H1 (cell line): ENCODE measurements around the gene GMCL1. TPM values are rescaled to one million over a fixed set of nuclear protein-coding genes. Genes with fewer than 3 reads are reported as not detected.

ENCODE experiments used
- CTCF ChIA-PET: fragments of 300-600 bp; sonication (Branson Sonifier 250); formaldehyde crosslinking; loops from one replicate; lab custom pipeline; 2021; ENCODE audit not compliant: partially characterized antibody; lab: Charles Lee
- POLR2A ChIA-PET: fragments of 300-600 bp; sonication (Branson Sonifier 250); formaldehyde crosslinking; loops from one replicate; lab custom pipeline; 2021; ENCODE audit warnings: inconsistent platforms; ENCODE audit not compliant: partially characterized antibody; lab: Charles Lee
- DNase-seq, 2 experiments: peaks; one replicate each; pipeline versions ENCODE4 v3.0.0 to v3.0.0-alpha.2; 2010 to 2022; ENCODE audit warnings: low spot score in 2 of 2, low read depth in 1 of 2, mixed read lengths in 1 of 2
- FAIRE-seq: peaks from 2 replicates; lab custom pipeline; 2011; peaks lifted over from hg19 to GRCh38; lab: Jason Lieb, UNC
- H2AFZ ChIP-seq: 2 replicates; pipeline ENCODE4 v1.8.1; 2012; ENCODE audit warnings: low read length, inconsistent platforms
- H2AK5ac ChIP-seq: 2 replicates; pipeline ENCODE4 v1.6.1; 2013; ENCODE audit warnings: low read depth, low read length
- H2BK120ac ChIP-seq: replicated peaks from 2 replicates; pipeline ENCODE3; 2013; ENCODE audit warnings: low read depth, low read length, inconsistent platforms
- H2BK12ac ChIP-seq: 2 replicates; pipeline ENCODE4 v1.6.1; 2013; ENCODE audit warnings: low read depth, low read length
- H2BK15ac ChIP-seq: 2 replicates; pipeline ENCODE4 v1.6.1; 2013; ENCODE audit warnings: low read length
- H2BK20ac ChIP-seq: 2 replicates; pipeline ENCODE4 v1.6.1; 2013; ENCODE audit warnings: low read length
- H2BK5ac ChIP-seq: 2 replicates; pipeline ENCODE4 v1.6.1; 2013; ENCODE audit warnings: low read depth, low read length
- H3K14ac ChIP-seq: 2 replicates; pipeline ENCODE4 v1.6.1; 2013; ENCODE audit warnings: inconsistent platforms; ENCODE audit not compliant: insufficient read length
- H3K18ac ChIP-seq: 2 replicates; pipeline ENCODE4 v1.6.1; 2013; ENCODE audit warnings: low read length; ENCODE audit errors: extremely low read depth
- H3K23ac ChIP-seq: 2 replicates; pipeline ENCODE4 v1.6.1; 2013; ENCODE audit warnings: inconsistent platforms; ENCODE audit not compliant: insufficient read length
- H3K23me2 ChIP-seq: 2 replicates; pipeline ENCODE4 v1.6.1; 2013; ENCODE audit warnings: low read depth, low read length
- H3K27ac ChIP-seq: 2 replicates; pipeline ENCODE4 v1.6.1; 2011; ENCODE audit warnings: low read depth, low read length, inconsistent platforms
- H3K27me3 ChIP-seq, 4 experiments: replicated peaks in 1 of 4; 1 replicate in 1 of 4; 2 replicates in 3 of 4; pipeline versions ENCODE4 v1.6.1 to v1.8.1; 2011 to 2013; ENCODE audit warnings: low read length in 3 of 4, mild to moderate bottlenecking in 3 of 4, inconsistent platforms in 2 of 4, mixed read lengths in 2 of 4, moderate library complexity in 1 of 4; ENCODE audit not compliant: control insufficient read depth in 3 of 4, insufficient read depth in 3 of 4; ENCODE audit errors: extremely low read depth in 1 of 4
- H3K36me3 ChIP-seq, 4 experiments: 2 replicates each; pipeline versions ENCODE4 v1.6.1 to v1.8.1; 2011 to 2013; ENCODE audit warnings: mild to moderate bottlenecking in 4 of 4, low read length in 3 of 4, moderate library complexity in 2 of 4, control low read depth in 1 of 4, inconsistent platforms in 1 of 4; ENCODE audit not compliant: insufficient read depth in 4 of 4, control insufficient read depth in 2 of 4
- H3K4ac ChIP-seq: replicated peaks from 2 replicates; pipeline ENCODE3; 2013; ENCODE audit warnings: low read length, low read depth, mixed read lengths, inconsistent platforms; ENCODE audit not compliant: insufficient read length
- H3K4me1 ChIP-seq, 4 experiments: replicated peaks in 1 of 4; 1 replicate in 1 of 4; 2 replicates in 3 of 4; pipeline versions ENCODE4 v1.6.1 to v1.8.1; 2011 to 2013; ENCODE audit warnings: low read length in 3 of 4, inconsistent platforms in 2 of 4, mixed read lengths in 1 of 4; ENCODE audit not compliant: insufficient read depth in 4 of 4, control insufficient read depth in 3 of 4
- H3K4me2 ChIP-seq, 2 experiments: 2 replicates each; pipeline versions ENCODE4 v1.6.1 to v1.8.1; 2011 to 2013; ENCODE audit warnings: low read depth in 2 of 2, low read length in 2 of 2, control low read depth in 1 of 2, inconsistent platforms in 1 of 2, mild to moderate bottlenecking in 1 of 2; ENCODE audit not compliant: insufficient read depth in 1 of 2
- H3K4me3 ChIP-seq, 4 experiments: fragments of 200-600, 300-600 bp in 1 of 4; sonication (generic), shearing (Covaris generic), sonication (Bioruptor Twin) in 1 of 4; 2 replicates each; pipeline versions ENCODE4 v1.5.1 to v1.8.1; 2011 to 2016; ENCODE audit warnings: low read length in 4 of 4, low read depth in 3 of 4, control low read depth in 2 of 4, inconsistent platforms in 2 of 4, mild to moderate bottlenecking in 2 of 4, mixed read lengths in 1 of 4, moderate library complexity in 1 of 4; ENCODE audit not compliant: insufficient read depth in 2 of 4; ENCODE audit errors: extremely low read depth in 1 of 4
- H3K56ac ChIP-seq: replicated peaks from 2 replicates; pipeline ENCODE3; 2013; ENCODE audit warnings: low read depth, mild to moderate bottlenecking, mixed read lengths, low read length, inconsistent platforms; ENCODE audit not compliant: insufficient read length
- H3K79me1 ChIP-seq: 2 replicates; pipeline ENCODE4 v1.6.1; 2013; ENCODE audit warnings: low read depth, low read length, control low read depth
- H3K79me2 ChIP-seq, 2 experiments: 2 replicates each; pipeline versions ENCODE4 v1.6.1 to v1.8.1; 2012 to 2013; ENCODE audit warnings: low read length in 2 of 2, mild to moderate bottlenecking in 2 of 2, inconsistent platforms in 1 of 2; ENCODE audit not compliant: insufficient read depth in 2 of 2, control insufficient read depth in 1 of 2
- H3K9ac ChIP-seq, 4 experiments: replicated peaks in 1 of 4; 1 replicate in 1 of 4; 2 replicates in 3 of 4; pipeline versions ENCODE4 v1.6.1 to v1.8.1; 2011 to 2013; ENCODE audit warnings: low read depth in 3 of 4, low read length in 3 of 4, control low read depth in 2 of 4, mild to moderate bottlenecking in 2 of 4, moderate library complexity in 2 of 4, inconsistent platforms in 1 of 4; ENCODE audit errors: extremely low read depth in 1 of 4
- H3K9me3 ChIP-seq, 2 experiments: 2 replicates each; pipeline versions ENCODE4 v1.6.1 to v1.8.1; 2012 to 2013; ENCODE audit warnings: mild to moderate bottlenecking in 2 of 2, moderate library complexity in 2 of 2, control low read depth in 1 of 2, inconsistent platforms in 1 of 2, low read depth in 1 of 2, low read length in 1 of 2, mixed read lengths in 1 of 2; ENCODE audit not compliant: insufficient read depth in 2 of 2
- H4K20me1 ChIP-seq, 2 experiments: replicated peaks in 1 of 2; 2 replicates each; pipeline versions ENCODE3 to v1.8.1; 2011 to 2013; ENCODE audit warnings: inconsistent platforms in 2 of 2, low read length in 2 of 2, mild to moderate bottlenecking in 1 of 2; ENCODE audit not compliant: insufficient read depth in 2 of 2, control insufficient read depth in 1 of 2
- H4K5ac ChIP-seq: 2 replicates; pipeline ENCODE4 v1.6.1; 2013; ENCODE audit warnings: low read length, low read depth, mixed read lengths, inconsistent platforms; ENCODE audit not compliant: insufficient read length
- H4K8ac ChIP-seq: 2 replicates; pipeline ENCODE4 v1.8.0; 2013; ENCODE audit warnings: mild to moderate bottlenecking, moderate library complexity, low read length, inconsistent platforms; ENCODE audit not compliant: insufficient read depth; ENCODE audit errors: extremely low read depth
- H4K91ac ChIP-seq: replicated peaks from 2 replicates; pipeline ENCODE3; 2013; ENCODE audit warnings: low read length, mixed read lengths, inconsistent platforms; ENCODE audit not compliant: insufficient read length
- CTCF ChIP-seq, 3 experiments: IDR thresholded peaks; 1 replicate in 2 of 3; 2 replicates in 1 of 3; pipeline versions ENCODE4 v1.5.1 to v1.6.1; 2011; ENCODE audit warnings: low read length in 3 of 3, mild to moderate bottlenecking in 3 of 3, inconsistent platforms in 2 of 3, low read depth in 1 of 3, moderate library complexity in 1 of 3; ENCODE audit not compliant: insufficient read depth in 1 of 3; ENCODE audit errors: control extremely low read depth in 1 of 3
- POLR2A ChIP-seq, 2 experiments: IDR thresholded peaks; 1 replicate in 1 of 2; 2 replicates in 1 of 2; pipeline ENCODE4 v1.6.1; 2011; ENCODE audit warnings: low read depth in 2 of 2, low read length in 2 of 2, mild to moderate bottlenecking in 2 of 2; ENCODE audit errors: control extremely low read depth in 1 of 2
- YY1 ChIP-seq: IDR thresholded peaks from 2 replicates; pipeline ENCODE4 v1.6.1; 2011; ENCODE audit warnings: low read depth, mild to moderate bottlenecking, low read length
- WGBS, 2 experiments: shearing (Covaris generic) in 1 of 2; methylation state at CpG; one replicate each; pipeline versions ENCODE4 v1.1.6 to v1.1.7; 2013 to 2015; ENCODE audit warnings: low lambda C conversion rate in 2 of 2, mixed read lengths in 2 of 2, inconsistent platforms in 1 of 2, low coverage in 1 of 2, missing lambda C conversion rate in 1 of 2; ENCODE audit not compliant: insufficient replicate concordance in 2 of 2, insufficient coverage in 1 of 2, insufficient read length in 1 of 2; ENCODE audit errors: extremely low coverage in 1 of 2, missing lambda C conversion rate in 1 of 2; 5-methylcytosine and 5-hydroxymethylcytosine counted together
- polyA plus RNA-seq, 7 experiments: library from polyadenylated mRNA; depleted of rRNA in 3 of 7; stranded (reverse) in 5 of 7; unstranded in 2 of 7; fragments of >200 nt in 5 of 7; fragments of 200-250 nt in 2 of 7; gene quantifications; 1 replicate in 5 of 7; 2 replicates in 1 of 7; 4 replicates in 1 of 7; pipeline versions ENCODE4 v1.2.1 to v1.2.3, GENCODE V29; 2011 to 2013; ENCODE audit warnings: missing spikeins in 2 of 7, mixed read lengths in 2 of 7
- total RNA-seq: library from RNA; stranded (reverse); fragmentation: NEBNext Ultra II Directional; extraction: Animal tissue kit (Norgen Biotek cat#: 25700); gene quantifications from 2 replicates; pipeline ENCODE4 v1.2.1, GENCODE V29; 2021

GMCL1 gene
- total and polyA plus RNA-seq, 2 of the 8 experiments (the other 6 are each of a cell fraction or from before 2014, with no cell fraction given), result 6.5 to 21.9 TPM

DNA sequence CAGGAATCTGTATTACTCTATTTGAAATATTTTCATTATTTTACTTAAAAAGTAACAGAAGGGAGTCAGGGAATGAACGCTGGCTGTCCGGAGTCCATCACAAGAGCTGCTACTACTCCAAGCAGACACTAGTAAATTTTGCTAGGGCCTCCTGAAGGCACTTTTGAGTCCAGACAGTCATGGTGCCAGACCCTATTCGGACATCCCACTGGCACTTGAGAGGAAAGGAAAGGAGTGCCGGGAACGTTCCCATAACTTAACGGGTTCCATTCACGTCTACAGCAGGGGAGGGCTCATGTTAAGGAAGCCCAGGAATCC lies 563 bp upstream of the GMCL1 start:
- Histone ChIP-seq H3K9me3 (no peaks in the 10 kb centered on the region), H3K14ac (no peak overlapping the region), H3K4me3 (peak overlapping the region; percentile 70 to 77 (median 72)), H2BK5ac (peak overlapping the region; percentile 74), H2AFZ (peak overlapping the region; percentile 93), H2AK5ac (no peak overlapping the region), H3K27ac (peak overlapping the region; percentile 89), H3K9ac (peak overlapping the region; percentile 38 to 86 (median 78)), H3K27me3 (no peaks in the 10 kb centered on the region), H2BK120ac (no peak overlapping the region), H3K79me2 (peaks cover 3 to 42% of the 10 kb centered on the region in 2 experiments; a peak in 3 of 4 replicates), H3K18ac (peak overlapping the region; percentile 76), H3K56ac (peak overlapping the region; percentile 33), H4K8ac (peak overlapping the region; percentile 93; the same call in 1 of the 2 replicates), H2BK15ac (0 out of 2 replicates have a peak overlapping the region, but pooled peaks have one; percentile 12), H4K20me1 (no peaks in the 10 kb centered on the region), H2BK20ac (no peak overlapping the region), H3K4me2 (peak overlapping the region; percentile 85 to 89), H3K4me1 (peaks cover 0 to 5% (median 4%) of the 10 kb centered on the region in 4 experiments; a peak in 3 of 7 replicates), H4K91ac (peak overlapping the region; percentile 62), H3K79me1 (peaks cover 5% of the 10 kb centered on the region), H3K36me3 (peaks cover 0 to 3% (median 0%) of the 10 kb centered on the region in 4 experiments; a peak in 1 of 8 replicates), H3K23me2 (peaks cover 5% of the 10 kb centered on the region), H2BK12ac (peak overlapping the region; percentile 53; the same call in 1 of the 2 replicates), H3K4ac (peak overlapping the region; percentile 88), H3K23ac (no peak overlapping the region), H4K5ac (peak overlapping the region; percentile 65)
- CTCF ChIA-PET, result interaction anchor here (0.5 to 2.3 kb wide), 2 partner anchors 104 to 119 kb away, joined by 3 to 13 read pairs; no protein-coding TSS in a partner anchor
- FAIRE-seq (peak; percentile 7), DNase-seq (no peak)
- WGBS, 2 experiments, result 14% methylated on average over 7 of the region's 7 CpGs; no CpG with 5 or more reads in 1 of the 2 experiments
- POLR2A ChIA-PET, result interaction anchor here (0.9 to 1.5 kb wide), 7 partner anchors 11 to 392 kb away, joined by 3 to 5 read pairs (median 3); partner anchors contain the start of genes ANXA4, MXD1 and NFU1
- peak in 1 of 2 experiments; percentile 1; a peak in 1 of 3 replicates for TF ChIP-seq POLR2A (IDR thresholded peaks at IDR 0.05; ENCODE audit: control extremely low read depth in 1 of 2, low read depth in 2 of 2, low read length in 2 of 2)
- TF ChIP-seq YY1, result no peak
- no peak for TF ChIP-seq CTCF (IDR thresholded peaks at IDR 0.05; ENCODE audit: control extremely low read depth in 1 of 3, insufficient read depth in 1 of 3, low read depth in 1 of 3, low read length in 3 of 3)
